HepG2 (cell line): ENCODE results near the gene WSB1. TPM values are rescaled to one million over a fixed set of nuclear protein-coding genes. Genes with fewer than 3 reads are reported as not detected.

Experiments
- ATAC-seq: fragments of 200-7000 bp; cut with Tn5 transposase; 3 replicates; pipeline ENCODE4 v1.9.1; 2020; ENCODE audit warnings: mild to moderate bottlenecking, moderate library complexity
- BruUV-seq: library from RNA; stranded (reverse); fragments of 400-500 nt; replicated peaks from 2 replicates; lab custom pipeline; 2021; lab: Mats Ljungman, UMichigan
- CTCF ChIA-PET: fragments of 300-600 bp; formaldehyde crosslinking; extraction: SDS; loops from one replicate; lab custom pipeline; 2021; ENCODE audit warnings: low total read pairs, inconsistent platforms, low intra/inter-chr PET ratio; lab: Yijun Ruan, JAX
- POLR2A ChIA-PET: fragments of 350-600 bp; sonication (Branson Sonifier 250); formaldehyde crosslinking; loops from one replicate; lab custom pipeline; 2020; ENCODE audit warnings: antibody characterized with exemption, inconsistent platforms; lab: Yijun Ruan, JAX
- DNase-seq: peaks from one replicate; pipeline ENCODE4 v3.0.0-alpha.2; 2015; ENCODE audit warnings: low spot score
- FAIRE-seq: peaks from 3 replicates; lab custom pipeline; 2011; peaks lifted over from hg19 to GRCh38; lab: Jason Lieb, UNC
- H2AFZ ChIP-seq: one replicate; pipeline ENCODE4 v1.6.1; 2011; ENCODE audit warnings: low read length, inconsistent platforms
- H3K27ac ChIP-seq: fragments of 300-600 bp; 3 replicates; pipeline ENCODE4 v1.8.0; 2011; ENCODE audit warnings: mixed run types, mild to moderate bottlenecking, mixed read lengths, low read length, inconsistent platforms; ENCODE audit not compliant: insufficient read depth; ENCODE audit errors: extremely low read length
- H3K27me3 ChIP-seq, 2 experiments: fragments of 200-600 bp in 1 of 2; 2 replicates in 1 of 2; 3 replicates in 1 of 2; pipeline versions ENCODE4 v1.6.0 to v1.8.0; 2011; ENCODE audit warnings: low read length in 2 of 2, mild to moderate bottlenecking in 2 of 2, moderate library complexity in 2 of 2, inconsistent platforms in 1 of 2; ENCODE audit not compliant: insufficient read depth in 2 of 2, control insufficient read depth in 1 of 2
- H3K36me3 ChIP-seq, 2 experiments: fragments of 200-600 bp in 1 of 2; replicated peaks in 1 of 2; 2 replicates in 1 of 2; 3 replicates in 1 of 2; pipeline versions ENCODE4 v1.5.1 to v1.8.0; 2011; ENCODE audit warnings: low read length in 2 of 2, inconsistent platforms in 1 of 2; ENCODE audit not compliant: insufficient read depth in 2 of 2, control insufficient read depth in 1 of 2
- H3K4me1 ChIP-seq: 2 replicates; pipeline ENCODE4 v1.5.1; 2012; ENCODE audit warnings: low read length, inconsistent platforms; ENCODE audit not compliant: insufficient read depth
- H3K4me2 ChIP-seq: 2 replicates; pipeline ENCODE4 v1.6.0; 2011; ENCODE audit warnings: low read depth, low read length, inconsistent platforms
- H3K4me3 ChIP-seq, 3 experiments: fragments of 200-600 bp in 1 of 3; sonication (generic), shearing (Covaris generic) in 1 of 3; replicated peaks in 1 of 3; 2 replicates each; pipeline ENCODE4 v1.5.1; 2011 to 2016; ENCODE audit warnings: low read length in 3 of 3, inconsistent platforms in 2 of 3, low read depth in 2 of 3, mild to moderate bottlenecking in 2 of 3, control low read depth in 1 of 3, mixed read lengths in 1 of 3; ENCODE audit not compliant: insufficient read depth in 1 of 3
- H3K79me2 ChIP-seq: one replicate; pipeline ENCODE4 v1.6.1; 2011; ENCODE audit warnings: low read length, inconsistent platforms; ENCODE audit not compliant: insufficient read depth
- H3K9ac ChIP-seq: 2 replicates; pipeline ENCODE4 v1.6.0; 2011; ENCODE audit warnings: mild to moderate bottlenecking, low read depth, low read length, inconsistent platforms; ENCODE audit not compliant: insufficient read depth
- H3K9me3 ChIP-seq: 2 replicates; pipeline ENCODE4 v1.5.1; 2012; ENCODE audit warnings: mild to moderate bottlenecking, low read length
- H4K20me1 ChIP-seq: 2 replicates; pipeline ENCODE4 v1.6.0; 2011; ENCODE audit warnings: inconsistent platforms, mild to moderate bottlenecking, low read length, moderate library complexity; ENCODE audit not compliant: insufficient read depth
- ARHGAP35 ChIP-seq: sonication (generic); formaldehyde crosslinking; IDR thresholded peaks from 2 replicates; pipeline ENCODE4 v1.9.0; 2022; ENCODE audit warnings: mild to moderate bottlenecking, inconsistent platforms, moderate library complexity, missing genetic modification reagents, borderline replicate concordance
- ZFP82 ChIP-seq: sonication (generic); formaldehyde crosslinking; IDR thresholded peaks from 2 replicates; pipeline ENCODE4 v1.5.1; 2020; ENCODE audit warnings: mild to moderate bottlenecking, missing genetic modification reagents, borderline replicate concordance
- WGBS: methylation state at CpG from one replicate; pipeline ENCODE4 v1.1.6; 2017; ENCODE audit warnings: low lambda C conversion rate; 5-methylcytosine and 5-hydroxymethylcytosine counted together
- in situ Hi-C: cut with HindIII; loops from 2 replicates; pipeline ENCODE4 v1.10.0; 2017; ENCODE audit warnings: low pct_unique_long_range_greater_than_20kb; ENCODE audit not compliant: extremely low pct_ligation_motif_present
- intact Hi-C: fragments of 100-400 bp; cut with micrococcal nuclease; formaldehyde crosslinking; loops from one replicate; pipeline ENCODE4 v1.10.0; 2022; ENCODE audit not compliant: unreplicated experiment
- polyA plus RNA-seq, 8 experiments: library from polyadenylated mRNA; depleted of rRNA in 3 of 8; stranded (reverse) in 7 of 8; unstranded in 1 of 8; fragments of >200 nt; fragmentation: Illumina TruSeq in 4 of 8; extraction: Trizol in 4 of 8; gene quantifications; 2 replicates each; pipeline versions ENCODE4 v1.2.1 to v1.2.3, GENCODE V29; 2011 to 2016; ENCODE audit warnings: low read depth in 4 of 8, missing spikeins in 1 of 8, mixed read lengths in 1 of 8; ENCODE audit not compliant: insufficient read depth in 1 of 8
- total RNA-seq, 5 experiments: library from RNA; depleted of rRNA; stranded (reverse); fragments of >200 nt; fragmentation: Illumina TruSeq; extraction: Trizol; gene quantifications; 2 replicates each; pipeline ENCODE4 v1.2.3, GENCODE V29; 2016; ENCODE audit warnings: low read depth in 1 of 5
- TF ChIP-seq, protein P1 (sequence below): sonication (generic); formaldehyde crosslinking; IDR thresholded peaks from 2 replicates; pipeline ENCODE4 v1.9.0; 2021; ENCODE audit warnings: missing genetic modification reagents, mild to moderate bottlenecking, borderline replicate concordance
- TF ChIP-seq, protein P2 (sequence below): sonication (generic); formaldehyde crosslinking; IDR thresholded peaks from 2 replicates; pipeline ENCODE4 v1.4.0; 2020; ENCODE audit warnings: missing genetic modification reagents, mild to moderate bottlenecking, borderline replicate concordance

WSB1 gene
- total and polyA plus RNA-seq, 2 of the 13 experiments (the other 11 are each of a cell fraction or from before 2014, with no cell fraction given) = 81.3 to 294 TPM

DNA sequence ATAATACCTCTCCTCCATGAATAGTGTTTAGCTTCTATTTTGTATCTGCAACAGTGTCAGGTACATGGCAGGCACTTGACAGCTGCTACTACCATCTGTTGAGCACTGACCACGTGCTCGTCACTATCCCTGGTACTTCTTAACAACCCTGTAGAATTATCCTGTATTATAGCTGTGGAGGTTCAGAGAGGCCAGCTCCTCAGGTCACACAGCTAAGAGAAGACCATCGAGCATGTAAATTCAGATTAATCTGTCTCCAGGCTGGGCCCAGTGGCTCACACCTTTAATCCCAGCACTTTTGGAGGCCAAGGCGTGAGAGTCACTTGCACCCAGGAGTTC, 26.3 kb downstream of the WSB1 start (continued):
- TF ChIP-seq, protein P1, sequence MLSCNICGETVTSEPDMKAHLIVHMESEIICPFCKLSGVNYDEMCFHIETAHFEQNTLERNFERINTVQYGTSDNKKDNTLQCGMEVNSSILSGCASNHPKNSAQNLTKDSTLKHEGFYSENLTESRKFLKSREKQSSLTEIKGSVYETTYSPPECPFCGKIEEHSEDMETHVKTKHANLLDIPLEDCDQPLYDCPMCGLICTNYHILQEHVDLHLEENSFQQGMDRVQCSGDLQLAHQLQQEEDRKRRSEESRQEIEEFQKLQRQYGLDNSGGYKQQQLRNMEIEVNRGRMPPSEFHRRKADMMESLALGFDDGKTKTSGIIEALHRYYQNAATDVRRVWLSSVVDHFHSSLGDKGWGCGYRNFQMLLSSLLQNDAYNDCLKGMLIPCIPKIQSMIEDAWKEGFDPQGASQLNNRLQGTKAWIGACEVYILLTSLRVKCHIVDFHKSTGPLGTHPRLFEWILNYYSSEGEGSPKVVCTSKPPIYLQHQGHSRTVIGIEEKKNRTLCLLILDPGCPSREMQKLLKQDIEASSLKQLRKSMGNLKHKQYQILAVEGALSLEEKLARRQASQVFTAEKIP (CRISPR knock-in tag) = no peak
- no peak for TF ChIP-seq ARHGAP35

DNA sequence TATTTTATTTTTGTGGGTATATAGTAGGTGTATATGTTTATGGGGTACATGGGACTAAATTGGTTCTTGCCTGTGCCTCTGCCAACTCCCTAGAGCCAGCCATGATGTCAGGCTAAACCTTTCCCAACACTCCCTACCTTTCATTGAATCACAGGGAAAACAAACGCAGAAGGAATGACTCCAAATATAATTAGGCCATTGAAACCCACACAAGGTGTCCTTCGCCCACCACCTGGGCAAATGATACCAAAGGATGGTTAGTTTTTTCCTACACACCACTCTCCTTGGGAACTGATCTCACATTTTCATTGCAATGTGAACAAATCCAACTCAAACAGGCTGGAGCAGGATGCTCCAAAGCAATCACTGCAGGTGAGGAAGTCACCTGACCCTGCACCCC, 27.5 kb downstream of the WSB1 start:
- no TSS peak for BruUV-seq
- no peak for FAIRE-seq
- H3K4me1 ChIP-seq = peaks cover 45% of the 10 kb centered on the region

More for the DNA sequence above, 27.5 kb downstream of the WSB1 start:
- Histone ChIP-seq H3K9ac (no peak overlapping the region), H4K20me1 (no peaks in the 10 kb centered on the region), H3K27me3 (no peaks in the 10 kb centered on the region), H3K4me3 (no peak overlapping the region), H3K9me3 (no peaks in the 10 kb centered on the region), H3K27ac (no peak overlapping the region), H3K79me2 (no peaks in the 10 kb centered on the region), H3K4me2 (no peak overlapping the region), H3K36me3 (0 out of 5 replicates have a peak, but pooled peaks cover 2 to 4% of the 10 kb centered on the region in 2 experiments), H2AFZ (no peak overlapping the region)
- CTCF ChIA-PET = no interaction called here
- intact Hi-C loops (no loop called here), in situ Hi-C loops (no loop called here)
- POLR2A ChIA-PET = interaction anchor here (1.2 to 4.2 kb wide), 2 partner anchors 11 to 27 kb away, joined by 3 to 20 read pairs; partner anchors contain the start of gene WSB1
- DNase-seq (no peak), ATAC-seq (no peak)
- TF ChIP-seq, protein P2, sequence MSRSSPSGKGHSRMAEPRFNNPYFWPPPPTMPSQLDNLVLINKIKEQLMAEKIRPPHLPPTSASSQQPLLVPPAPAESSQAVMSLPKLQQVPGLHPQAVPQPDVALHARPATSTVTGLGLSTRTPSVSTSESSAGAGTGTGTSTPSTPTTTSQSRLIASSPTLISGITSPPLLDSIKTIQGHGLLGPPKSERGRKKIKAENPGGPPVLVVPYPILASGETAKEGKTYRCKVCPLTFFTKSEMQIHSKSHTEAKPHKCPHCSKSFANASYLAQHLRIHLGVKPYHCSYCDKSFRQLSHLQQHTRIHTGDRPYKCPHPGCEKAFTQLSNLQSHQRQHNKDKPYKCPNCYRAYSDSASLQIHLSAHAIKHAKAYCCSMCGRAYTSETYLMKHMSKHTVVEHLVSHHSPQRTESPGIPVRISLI (CRISPR knock-in tag) = no peak
- no peak for TF ChIP-seq ZFP82 (CRISPR knock-in tag)
- 62% methylated on average over 2 of the region's 2 CpGs for WGBS
